CD4-positive, alpha-beta T cell (primary cell): ENCODE data around the gene LAMA2. TPM values are rescaled to one million over a fixed set of nuclear protein-coding genes. Genes with fewer than 3 reads are reported as not detected.

Experiments used
- ATAC-seq: fragments of 200-7000 bp; cut with Tn5 transposase; one replicate; pipeline ENCODE4 v1.10.0; 2022; ENCODE audit warnings: mild to moderate bottlenecking; ENCODE audit not compliant: poor library complexity
- CTCF ChIA-PET: fragments of 350-600 bp; sonication (Branson Sonifier 250); formaldehyde crosslinking; loops from one replicate; lab custom pipeline; 2021; ENCODE audit warnings: antibody characterized with exemption, inconsistent platforms; lab: Charles Lee
- POLR2A ChIA-PET: fragments of 350-600 bp; sonication (Branson Sonifier 250); formaldehyde crosslinking; loops from one replicate; lab custom pipeline; 2021; ENCODE audit warnings: antibody characterized with exemption, inconsistent platforms; lab: Charles Lee
- DNase-seq, 14 experiments: peaks; one replicate each; pipeline ENCODE4 v3.0.0-alpha.2; 2013 to 2020; ENCODE audit warnings: mixed read lengths in 2 of 14
- H3K27ac ChIP-seq, 2 donors: one replicate each; pipeline versions ENCODE4 v1.5.1 to v1.7.0; 2013; ENCODE audit warnings: low read length in 2 of 2, low read depth in 1 of 2, mild to moderate bottlenecking in 1 of 2
- H3K27me3 ChIP-seq, 2 experiments: 1 replicate in 1 of 2; 2 replicates in 1 of 2; pipeline versions ENCODE4 v1.6.1 to v1.7.0; 2013; ENCODE audit warnings: low read length in 2 of 2, control low read depth in 1 of 2, mild to moderate bottlenecking in 1 of 2, moderate library complexity in 1 of 2; ENCODE audit not compliant: insufficient read depth in 2 of 2, control insufficient read depth in 1 of 2
- H3K36me3 ChIP-seq: one replicate; pipeline ENCODE4 v1.6.1; 2013; ENCODE audit warnings: low read length, control low read depth; ENCODE audit not compliant: insufficient read depth
- H3K4me1 ChIP-seq: one replicate; pipeline ENCODE4 v1.6.1; 2013; ENCODE audit warnings: low read length, control low read depth; ENCODE audit not compliant: insufficient read depth
- H3K4me3 ChIP-seq: one replicate; pipeline ENCODE4 v1.5.1; 2013; ENCODE audit warnings: mild to moderate bottlenecking, low read length, moderate library complexity
- H3K9me3 ChIP-seq, 2 experiments: 1 replicate in 1 of 2; 2 replicates in 1 of 2; pipeline versions ENCODE4 v1.6.1 to v1.7.0; 2013; ENCODE audit warnings: low read length in 2 of 2, mild to moderate bottlenecking in 2 of 2, control low read depth in 1 of 2, moderate library complexity in 1 of 2; ENCODE audit not compliant: control insufficient read depth in 1 of 2, insufficient read depth in 1 of 2
- H3K27ac Mint-ChIP-seq: one replicate; pipeline ENCODE4 v1.8.0; 2020; ENCODE audit warnings: mixed read lengths
- H3K27me3 Mint-ChIP-seq: one replicate; pipeline ENCODE4 v1.8.0; 2021; ENCODE audit warnings: mixed read lengths
- H3K36me3 Mint-ChIP-seq: one replicate; pipeline ENCODE4 v1.8.0; 2021; ENCODE audit warnings: low read depth, mixed read lengths
- H3K4me1 Mint-ChIP-seq: one replicate; pipeline ENCODE4 v1.8.0; 2021; ENCODE audit warnings: low read depth, mixed read lengths
- H3K4me3 Mint-ChIP-seq: one replicate; pipeline ENCODE4 v1.8.0; 2020; ENCODE audit warnings: mild to moderate bottlenecking, mixed read lengths
- H3K9me3 Mint-ChIP-seq: one replicate; pipeline ENCODE4 v1.8.0; 2020; ENCODE audit warnings: mixed read lengths
- CTCF ChIP-seq: fragments of 200-600 bp; IDR thresholded peaks from one replicate; pipeline ENCODE4 v1.8.0; 2022; ENCODE audit warnings: antibody characterized with exemption, mild to moderate bottlenecking
- intact Hi-C, 2 experiments: fragments of 100-400 bp; cut with DNase I in 1 of 2; cut with micrococcal nuclease in 1 of 2; formaldehyde crosslinking; loops; one replicate each; pipeline versions ENCODE4 v1.15.1 to v1.9.0; 2023 to 2025; cut with DNase I, micrococcal nuclease
- total RNA-seq, 174 experiments: library from RNA in 2 of 174; stranded (reverse) in 2 of 174; gene quantifications; one replicate each; pipeline ENCODE4 v1.2.3 and lab custom pipeline; 2021 to 2026

Gene LAMA2
- total RNA-seq, 2 experiments from 2014 or later, result 0.05 to 0.06 TPM

- POLR2A ChIA-PET, result no interaction called here
- H3K36me3 Mint-ChIP-seq, result no peaks in the 10 kb centered on the region
- Histone ChIP-seq H3K27ac (no peak overlapping the region), H3K4me1 (no peaks in the 10 kb centered on the region), H3K27me3 (no peaks in the 10 kb centered on the region), H3K36me3 (no peaks in the 10 kb centered on the region), H3K4me3 (no peak overlapping the region), H3K9me3 (no peaks in the 10 kb centered on the region)
- ATAC-seq, result no peak
- CTCF ChIA-PET, result no interaction called here
- peaks cover 4% of the 10 kb centered on the region for H3K27me3 Mint-ChIP-seq
- intact Hi-C loops, result no loop called here
- no peaks in the 10 kb centered on the region for H3K9me3 Mint-ChIP-seq
- TF ChIP-seq CTCF, result no peak
- no peaks in the 10 kb centered on the region for H3K4me1 Mint-ChIP-seq
- H3K27ac Mint-ChIP-seq, result no peak overlapping the region
- no peak for DNase-seq
- H3K4me3 Mint-ChIP-seq, result no peak overlapping the region
Measured at GRCh38 chr6:128981716-128982115, 98.8 kb downstream of the LAMA2 start.

GRCh38 chr6:128990360-128990759, 107.4 kb downstream of the LAMA2 start:
- H3K36me3 Mint-ChIP-seq, result no peaks in the 10 kb centered on the region
- H3K4me3 Mint-ChIP-seq, result no peak overlapping the region
- Histone ChIP-seq H3K9me3 (no peaks in the 10 kb centered on the region), H3K4me3 (no peak overlapping the region), H3K4me1 (no peaks in the 10 kb centered on the region), H3K27me3 (no peaks in the 10 kb centered on the region), H3K36me3 (no peaks in the 10 kb centered on the region), H3K27ac (no peak overlapping the region)
- no peak for ATAC-seq
- DNase-seq, result no peak
- H3K27me3 Mint-ChIP-seq, result no peaks in the 10 kb centered on the region
- no peak overlapping the region for H3K27ac Mint-ChIP-seq
- POLR2A ChIA-PET, result no interaction called here
- no peaks in the 10 kb centered on the region for H3K9me3 Mint-ChIP-seq
- no peaks in the 10 kb centered on the region for H3K4me1 Mint-ChIP-seq
- CTCF ChIA-PET, result no interaction called here
- intact Hi-C loops, result no loop called here
- TF ChIP-seq CTCF, result no peak

GRCh38 chr6:128990915-128991314, 108.0 kb downstream of the LAMA2 start:
- POLR2A ChIA-PET, result no interaction called here
- H3K4me3 ChIP-seq, result no peak overlapping the region
- Mint-ChIP-seq H3K36me3 (no peaks in the 10 kb centered on the region), H3K4me3 (no peak overlapping the region), H3K27ac (no peak overlapping the region), H3K4me1 (no peaks in the 10 kb centered on the region), H3K27me3 (no peaks in the 10 kb centered on the region), H3K9me3 (no peaks in the 10 kb centered on the region)
- TF ChIP-seq CTCF, result no peak
- no peaks in the 10 kb centered on the region for H3K27me3 ChIP-seq
- no peak for DNase-seq
- H3K36me3 ChIP-seq, result no peaks in the 10 kb centered on the region
- H3K27ac ChIP-seq, result no peak overlapping the region
- no peaks in the 10 kb centered on the region for H3K9me3 ChIP-seq
- intact Hi-C loops, result no loop called here
- CTCF ChIA-PET, result no interaction called here
- no peak for ATAC-seq
- H3K4me1 ChIP-seq, result no peaks in the 10 kb centered on the region
